GM12875 (cell line): ENCODE measurements around the gene OPRM1.

Experiments used
- H3K4me3 ChIP-seq: one replicate; pipeline ENCODE4 v1.5.1; 2011; ENCODE audit warnings: low read depth, low read length, control low read depth
- CTCF ChIP-seq: IDR thresholded peaks from 2 replicates; pipeline ENCODE4 v1.5.1; 2011; ENCODE audit warnings: low read depth, mild to moderate bottlenecking, control low read depth, inconsistent platforms, low read length, moderate library complexity, borderline replicate concordance; ENCODE audit not compliant: insufficient read depth

Gene OPRM1

GRCh38 chr6:154122195-154122925 lies 83.3 kb downstream of the OPRM1 start:
- H3K4me3 ChIP-seq: no peak overlapping the region
- no peak for TF ChIP-seq CTCF

GRCh38 chr6:154123155-154123956 lies 84.3 kb downstream of the OPRM1 start:
- no peak overlapping the region for H3K4me3 ChIP-seq
- no peak for TF ChIP-seq CTCF

- no peak for TF ChIP-seq CTCF
- no peak overlapping the region for H3K4me3 ChIP-seq
Observed at GRCh38 chr6:154125421-154125820, 86.4 kb downstream of the OPRM1 start.

- no peak overlapping the region for H3K4me3 ChIP-seq
- TF ChIP-seq CTCF: no peak
Observed at GRCh38 chr6:154127657-154128056, 88.6 kb downstream of the OPRM1 start.

- TF ChIP-seq CTCF: no peak
Observed at GRCh38 chr6:154134471-154135147, 95.6 kb downstream of the OPRM1 start.

GRCh38 chr6:154138793-154139192 lies 99.8 kb downstream of the OPRM1 start:
- H3K4me3 ChIP-seq: no peak overlapping the region
- no peak for TF ChIP-seq CTCF

More at GRCh38 chr6:154134471-154135147, 95.6 kb downstream of the OPRM1 start:
- H3K4me3 ChIP-seq: no peak overlapping the region
